Daoy (cell line): ENCODE data around the gene SRPK3. TPM values are rescaled to one million over a fixed set of nuclear protein-coding genes. Genes with fewer than 3 reads are reported as not detected.
"Not testable (repeated sequence)": the region's sequence is repeated elsewhere in the genome, so short reads cannot be mapped to it uniquely, and the experiment has no call there.

Experiments
- DNase-seq: peaks from one replicate; pipeline ENCODE4 v3.0.0-alpha.2; 2015; ENCODE audit warnings: low read depth
- total RNA-seq: library from RNA; depleted of rRNA; stranded (reverse); fragments of >200 nt; shearing (Covaris generic); gene quantifications from 2 replicates; pipeline ENCODE4 v1.2.3, GENCODE V29; 2014

SRPK3 gene
- total RNA-seq, 1 experiment from 2014 or later, result 0.11 TPM

DNA sequence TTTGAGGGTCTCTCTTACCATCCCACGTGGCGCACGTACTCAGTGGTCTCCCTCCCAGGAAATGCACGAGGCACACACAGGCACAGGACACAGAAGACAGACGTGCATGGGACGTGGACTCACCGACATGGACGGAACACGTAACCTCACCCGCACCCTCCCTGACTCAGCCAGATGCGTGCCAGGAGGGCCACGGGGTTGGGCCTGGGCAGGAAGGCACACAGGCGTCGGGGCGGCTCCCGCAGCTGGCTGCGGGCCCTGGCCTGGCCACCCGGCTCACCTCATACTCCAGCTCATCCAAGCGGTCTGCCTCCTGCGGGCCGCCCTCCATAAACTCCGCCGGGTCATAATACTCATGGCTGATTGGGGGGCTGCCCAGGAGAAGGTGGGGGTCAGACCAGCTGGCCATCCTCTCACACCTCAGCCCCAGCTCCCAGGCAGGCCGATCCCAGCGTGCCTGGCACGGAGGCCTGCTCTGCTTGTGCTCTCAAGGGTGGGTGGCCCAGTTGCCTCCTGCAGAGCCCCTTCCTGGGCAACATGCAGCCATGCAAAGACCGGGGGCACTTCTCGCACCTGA, 26.2 kb downstream of the SRPK3 start:
- DNase-seq, result no peak

- no peak for DNase-seq
These were observed 27.1 kb downstream of the SRPK3 start for GRCh38 chrX:153807976-153808375.

DNA sequence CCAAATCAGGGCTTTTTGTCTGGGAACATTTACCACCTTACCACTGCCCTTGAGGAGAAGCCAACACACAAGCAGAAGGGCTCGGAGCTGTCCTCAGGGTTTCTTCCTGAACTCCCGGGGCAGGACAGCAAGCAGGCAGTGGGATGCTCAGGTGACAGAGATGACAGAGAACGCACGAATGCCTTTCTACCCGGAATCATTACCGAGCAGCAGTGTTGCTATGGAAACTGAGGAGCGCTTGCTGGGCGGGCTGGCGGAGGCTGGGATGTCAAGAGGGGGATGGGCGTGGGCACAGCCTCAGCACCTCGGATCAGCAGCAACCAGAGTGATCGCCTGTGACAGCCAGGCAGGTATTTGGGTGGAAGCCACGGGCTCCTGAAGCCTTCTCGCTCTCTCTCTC, 31.4 kb downstream of the SRPK3 start:
- DNase-seq, result no peak

GRCh38 chrX:153813161-153813560, 32.3 kb downstream of the SRPK3 start:
- DNase-seq, result no peak

- no peak for DNase-seq
These were observed 33.9 kb downstream of the SRPK3 start for GRCh38 chrX:153814591-153815315.

- DNase-seq, result no peak
These were observed 36.2 kb downstream of the SRPK3 start for GRCh38 chrX:153816831-153817690.

DNA sequence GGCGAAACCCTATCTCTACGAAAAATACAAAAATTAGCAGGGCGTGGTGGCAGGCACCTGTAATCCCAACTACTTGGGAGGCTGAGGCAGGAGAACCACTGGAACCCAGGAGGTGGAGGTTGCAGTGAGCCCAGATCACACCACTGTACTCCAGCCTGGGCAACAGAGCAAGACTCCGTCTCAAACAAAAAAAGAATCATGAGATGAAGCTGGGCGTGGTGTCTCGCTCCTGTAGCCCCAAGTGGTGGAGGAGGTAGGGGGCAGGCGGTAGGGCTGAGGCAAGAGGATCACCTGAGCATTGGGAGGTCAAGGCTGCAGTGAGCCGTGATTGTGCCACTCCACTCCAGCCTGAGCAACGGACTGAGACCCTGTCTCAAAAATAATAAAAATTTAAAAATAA, 37.2 kb downstream of the SRPK3 start:
- not testable (repeated sequence) for DNase-seq

DNA sequence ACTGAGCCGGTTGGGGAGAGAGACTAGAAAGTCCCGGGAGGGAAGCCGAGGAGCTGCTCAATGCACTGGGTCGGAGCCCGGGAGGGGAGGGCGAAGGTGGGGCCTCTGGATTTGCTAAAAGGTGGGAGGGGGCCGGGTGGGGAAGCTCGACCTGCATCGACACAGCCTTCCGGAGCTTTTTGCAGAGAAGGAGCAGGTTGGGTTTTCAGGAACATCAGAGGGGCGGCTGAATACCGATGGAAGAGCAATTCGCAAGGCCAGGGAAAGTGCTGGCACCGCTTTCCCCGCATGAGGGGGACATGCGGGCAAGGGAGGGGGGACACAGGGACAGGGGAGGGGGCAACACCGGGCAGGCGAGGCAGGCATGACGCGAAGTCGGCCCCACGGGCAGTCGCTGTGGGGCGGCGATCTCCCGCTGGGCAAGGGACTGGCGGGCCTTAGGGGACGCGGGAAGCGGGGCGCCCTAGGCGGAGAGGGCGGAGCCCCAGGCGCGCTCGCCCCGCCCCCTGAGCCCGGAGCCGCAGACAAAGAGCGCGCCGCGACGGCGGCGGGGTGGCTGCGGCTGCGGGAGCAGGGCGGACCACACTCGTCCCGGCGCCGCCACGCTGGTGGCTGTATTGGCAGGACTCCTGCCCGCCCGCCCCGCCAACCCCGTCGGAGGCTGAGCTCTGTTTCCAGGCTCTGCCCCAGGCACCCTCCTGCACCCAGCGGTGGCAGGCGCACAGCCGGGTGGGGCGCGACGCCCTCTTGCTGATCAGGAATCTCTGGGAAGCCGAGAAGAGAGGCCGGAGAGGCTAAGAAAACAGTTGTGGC, 37.9 kb downstream of the SRPK3 start:
- peak; percentile 56 for DNase-seq

DNA sequence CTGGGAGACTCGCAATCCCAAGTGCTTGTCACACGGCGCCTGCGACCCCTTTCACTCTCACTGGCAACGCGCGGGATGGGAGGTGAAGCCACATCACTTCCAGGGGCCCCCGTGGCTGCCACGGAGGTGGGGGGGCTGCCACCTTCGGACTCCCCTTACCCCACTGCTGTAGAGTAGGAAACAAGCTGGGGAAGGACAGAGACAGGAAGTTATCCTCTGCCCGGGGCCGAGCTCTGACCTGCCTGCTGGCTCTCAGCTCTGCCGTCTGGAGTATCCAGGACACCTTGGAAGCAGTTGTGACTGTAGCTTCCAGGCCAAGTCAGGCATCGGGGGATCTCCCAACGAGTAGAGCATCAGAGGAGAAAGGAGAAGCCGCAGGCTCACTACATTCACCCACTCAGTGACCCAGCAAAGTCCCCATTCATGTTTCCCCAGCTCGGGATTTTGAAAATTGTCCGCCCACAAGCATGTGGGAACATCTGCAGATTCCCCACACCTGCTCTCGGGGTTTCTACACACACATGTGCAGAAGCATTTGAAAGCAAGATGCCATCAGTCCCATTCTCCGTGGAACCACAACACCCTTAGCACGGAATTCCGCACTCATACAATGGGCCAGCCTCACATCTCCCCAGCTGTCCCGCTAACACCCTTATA, 38.7 kb downstream of the SRPK3 start:
- no peak for DNase-seq

DNA sequence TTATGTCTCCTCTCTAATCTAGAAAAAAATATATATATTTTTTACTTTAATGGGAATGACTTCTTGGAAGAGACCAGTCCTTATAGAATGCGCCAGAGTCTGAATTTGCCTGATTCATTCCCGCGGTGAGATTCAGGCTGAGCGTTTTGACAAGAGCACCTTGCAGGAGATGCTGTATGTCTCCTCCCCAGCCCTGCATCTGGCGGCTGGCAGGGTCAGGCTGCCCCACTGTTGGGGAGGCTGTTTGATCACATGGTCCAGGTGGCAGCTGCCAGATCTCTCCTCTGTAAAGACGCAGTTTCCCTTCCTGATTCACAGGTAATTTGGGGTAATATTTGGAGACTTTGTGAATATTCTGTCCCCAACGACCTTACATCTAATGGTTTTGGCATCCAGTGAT, 39.8 kb downstream of the SRPK3 start:
- no peak for DNase-seq

- no peak for DNase-seq
These were observed 40.2 kb downstream of the SRPK3 start for GRCh38 chrX:153821066-153821465.

DNA sequence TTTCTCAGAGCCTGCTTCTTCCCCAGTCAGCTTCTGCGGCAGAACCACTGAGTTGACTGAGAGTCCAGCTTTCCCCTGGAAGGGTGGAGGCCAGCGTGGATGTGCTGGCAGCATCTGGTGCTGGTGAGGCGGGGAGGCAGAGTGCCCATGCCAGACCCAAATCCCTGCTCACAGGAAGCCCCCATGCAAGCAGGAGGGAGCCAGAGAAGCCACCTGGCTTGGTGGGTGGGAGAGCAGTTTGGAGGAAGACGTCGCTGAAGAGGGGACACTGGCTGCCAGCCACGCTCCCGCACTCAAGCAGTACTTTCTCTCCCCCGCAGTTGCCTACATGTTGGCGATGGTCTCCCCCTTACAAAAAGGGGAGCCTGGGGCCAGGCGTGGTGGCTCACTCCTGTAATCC, 43.5 kb downstream of the SRPK3 start:
- DNase-seq, result no peak

- no peak for DNase-seq
These were observed 44.2 kb downstream of the SRPK3 start for GRCh38 chrX:153825042-153825441.

GRCh38 chrX:153827016-153827415, 46.2 kb downstream of the SRPK3 start:
- DNase-seq, result no peak

DNA sequence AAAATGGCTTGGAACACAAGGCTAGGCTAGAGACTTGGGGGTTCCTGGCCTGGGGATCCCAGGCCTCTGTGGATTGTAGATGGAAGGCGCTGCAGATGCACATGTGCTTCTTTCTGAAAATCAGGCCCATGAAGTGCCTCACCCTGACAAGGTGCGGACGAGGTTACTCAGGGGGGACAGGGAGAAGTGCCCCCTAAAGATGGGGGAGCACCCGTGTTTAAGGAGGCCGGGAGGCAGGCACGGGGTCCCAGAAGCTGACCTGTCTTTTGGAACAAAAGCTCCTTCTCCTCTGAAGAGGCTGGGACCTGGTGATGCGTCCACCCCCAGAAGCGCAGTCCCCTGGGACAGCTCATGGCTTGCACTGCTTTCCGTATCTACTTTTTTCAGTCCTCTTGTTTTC, 47.1 kb downstream of the SRPK3 start:
- DNase-seq, result no peak

DNA sequence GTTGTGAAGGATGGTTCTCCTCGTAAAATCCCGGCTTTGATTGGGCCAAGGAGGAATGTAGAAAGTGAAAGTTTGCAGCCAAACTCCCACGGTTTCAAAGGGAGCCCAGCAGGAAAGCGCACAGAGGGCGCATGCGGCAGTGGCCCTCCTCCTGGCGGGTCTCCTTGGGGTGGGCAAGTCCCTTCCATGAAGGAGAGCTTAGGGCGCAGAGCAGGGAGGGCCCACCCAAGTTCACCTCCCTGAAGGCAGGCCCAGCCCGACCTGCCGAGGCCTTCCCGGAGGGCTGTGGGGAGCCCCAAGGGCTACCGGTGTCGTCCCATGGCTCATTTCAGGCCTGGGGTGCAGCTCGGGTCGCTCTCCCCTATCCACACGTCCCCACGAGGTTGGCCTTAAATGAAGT, 47.5 kb downstream of the SRPK3 start:
- DNase-seq, result no peak

DNA sequence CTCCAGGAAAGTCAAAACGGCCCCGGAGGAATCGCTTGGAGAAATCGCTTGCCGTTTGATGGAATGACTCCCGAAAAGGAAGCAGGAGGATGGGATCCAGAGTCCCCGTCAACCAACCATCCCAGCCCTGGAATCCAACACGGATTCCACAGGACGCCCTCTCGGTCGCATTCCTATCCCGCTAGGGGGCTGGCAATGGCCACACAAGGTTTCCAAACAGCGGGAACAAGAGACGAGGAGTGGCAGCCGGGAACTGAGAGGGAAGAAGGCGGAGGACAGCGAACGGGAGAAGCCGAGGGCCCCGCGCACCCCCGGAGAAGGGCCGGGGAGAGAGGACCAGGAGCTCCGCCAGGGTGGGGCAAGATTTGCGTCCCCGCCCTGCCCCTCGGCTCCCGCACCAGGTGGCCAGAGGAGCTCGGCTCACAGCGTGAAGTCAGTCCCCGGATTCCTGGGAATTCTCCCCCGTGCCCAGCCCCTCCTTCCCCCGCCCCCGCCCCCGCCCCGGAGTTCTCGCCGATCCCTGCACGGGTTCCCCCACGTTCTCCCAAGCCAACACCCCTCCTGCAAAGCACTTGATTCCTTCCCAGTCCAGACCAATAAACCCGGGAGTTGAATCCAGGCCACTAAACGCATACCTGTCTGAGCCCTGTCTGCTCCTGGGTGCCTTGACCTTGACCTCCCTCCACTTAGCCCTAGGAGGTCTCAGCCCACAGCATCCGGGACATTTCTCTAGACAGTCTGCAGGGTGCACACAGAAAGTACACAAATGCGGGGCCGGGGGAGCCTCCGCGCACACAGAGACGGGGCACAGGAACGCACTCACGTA, 48.1 kb downstream of the SRPK3 start:
- no peak for DNase-seq

- DNase-seq, result no peak
These were observed 48.6 kb downstream of the SRPK3 start for GRCh38 chrX:153829549-153829798.

DNA sequence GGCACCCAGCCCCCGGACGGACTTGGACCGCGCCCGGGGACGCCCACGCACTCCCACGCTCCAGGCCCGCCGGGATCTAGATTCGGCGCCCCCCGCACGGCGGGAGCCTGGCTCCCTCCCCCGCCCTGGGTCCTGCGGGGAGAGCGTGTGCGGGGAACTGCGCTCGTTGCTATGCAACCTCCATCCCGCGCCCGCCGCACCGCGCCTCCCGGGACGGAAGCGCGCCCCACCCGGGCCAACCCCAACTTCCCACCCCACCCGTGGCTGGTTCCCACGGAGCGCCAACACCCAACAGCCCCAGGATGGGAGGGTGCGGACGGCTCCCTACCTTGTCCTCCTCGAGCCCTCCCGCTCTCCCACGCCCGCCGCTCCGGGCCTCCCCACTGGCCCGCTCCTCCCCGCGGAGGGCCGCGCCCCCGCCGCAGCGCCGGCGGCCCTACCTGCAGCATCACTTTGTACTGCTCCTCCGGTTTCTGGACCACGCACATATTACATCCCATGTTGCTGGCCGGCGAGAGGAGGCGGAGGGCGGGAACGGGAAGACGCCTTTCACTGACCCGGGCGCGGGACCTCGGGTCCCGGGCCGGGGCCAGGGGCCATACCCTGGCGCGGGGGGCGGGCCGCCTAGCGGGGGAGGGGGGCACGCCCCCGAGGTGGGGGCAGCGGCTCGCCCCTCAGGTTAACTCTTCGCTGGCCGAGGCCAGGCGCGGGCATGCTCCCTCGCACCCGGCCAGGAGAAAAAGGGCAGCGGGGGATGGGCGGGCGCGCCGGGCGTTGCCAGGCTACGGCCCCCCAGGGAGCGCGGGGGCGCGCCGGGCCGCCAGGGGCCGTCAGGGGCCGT, 49.2 kb downstream of the SRPK3 start, which contains the start of gene PDZD4:
PDZD4 (minus strand) TSS at position 746 of the 841 bp plus-strand sequence; CDS start at position 500, 246 bp downstream.
- no peak for DNase-seq
